ENCODE data around the gene GPC5. TPM values are rescaled to one million over a fixed set of nuclear protein-coding genes. Genes with fewer than 3 reads are reported as not detected.

GPC5 gene
- total and polyA plus RNA-seq, 9 of the 15 experiments (the other 6 are each of a cell fraction or from before 2014, with no cell fraction given) = 0.18 to 0.27 TPM; not detected in 7

GRCh38 chr13:91370501-91370900 is 27.9 kb upstream of the GPC5 start (continued):
- no peak for TF ChIP-seq ARID4B (CRISPR knock-in tag; IDR thresholded peaks at IDR 0.05)
- TF ChIP-seq DPF2 (IDR thresholded peaks at IDR 0.05) = no peak
- no peak for TF ChIP-seq HDGF (IDR thresholded peaks at IDR 0.05)
- no peak for TF ChIP-seq NFXL1 (CRISPR knock-in tag; IDR thresholded peaks at IDR 0.05)
- no peak for TF ChIP-seq RERE (CRISPR knock-in tag; IDR thresholded peaks at IDR 0.05; ENCODE audit: borderline replicate concordance)
- TF ChIP-seq GTF2F1 (IDR thresholded peaks at IDR 0.05; ENCODE audit: low read depth, low read length) = no peak
- TF ChIP-seq HINFP (tag; conservative IDR thresholded peaks at IDR 0.05; ENCODE audit: low read depth) = no peak
- TF ChIP-seq VEZF1 (CRISPR knock-in tag; IDR thresholded peaks at IDR 0.05) = no peak
